Hematopoietic multipotent progenitor cell treated with erythropoietin and hydrocortisone succinate and interleukin-3 and kit ligand, for 15 days (in vitro differentiated cells): ENCODE data around the gene ABCC3.
A peak's percentile ranks its signal among the peaks of the same experiment; 100 is the strongest.

ENCODE experiments used
- DNase-seq: peaks from one replicate; pipeline ENCODE4 v3.0.0-alpha.2; 2015; ENCODE audit warnings: low spot score

The ABCC3 gene

DNA sequence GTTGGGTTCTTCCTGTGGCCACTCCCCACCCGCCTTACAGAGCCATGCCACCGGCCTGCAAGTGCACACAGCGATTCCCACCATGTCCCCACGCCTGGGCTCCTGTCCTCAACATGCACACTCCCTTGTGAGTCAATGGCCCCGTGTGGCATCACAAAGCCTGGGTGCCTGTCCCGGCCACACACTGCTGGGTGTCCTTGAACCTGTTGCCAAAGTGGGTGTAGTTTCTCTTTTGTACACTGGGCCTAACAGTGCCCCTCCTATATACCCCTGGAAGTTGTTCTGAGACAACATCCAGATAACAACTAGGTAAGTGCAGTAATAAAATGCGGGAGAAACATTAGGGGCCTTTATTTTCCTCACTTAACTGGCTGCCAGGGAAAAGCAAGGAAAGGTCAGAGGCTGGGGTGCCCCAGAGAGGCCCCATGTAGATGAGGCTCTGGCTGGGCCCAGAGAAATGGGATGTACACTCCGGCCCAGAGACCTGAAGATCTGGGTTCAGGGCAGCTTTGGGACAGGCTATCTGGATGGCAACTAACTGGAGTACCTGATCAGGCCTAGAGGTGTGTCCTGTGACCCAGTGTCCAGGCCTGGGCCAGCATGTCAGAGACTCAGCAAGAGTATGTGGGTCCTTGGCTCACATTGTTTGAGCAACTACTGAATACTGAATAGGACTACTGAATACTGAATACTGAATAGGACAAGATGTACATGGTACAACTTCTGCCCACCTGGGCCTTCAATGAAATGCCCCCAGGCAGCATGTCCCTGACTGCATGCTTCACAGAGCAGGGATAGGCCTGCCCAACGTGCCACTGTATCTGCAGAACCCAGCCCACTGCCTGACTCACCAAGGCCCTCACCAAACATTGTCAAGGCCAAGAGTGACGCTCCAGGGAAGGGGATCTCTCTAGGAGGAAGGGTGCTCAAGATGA is 8.3 kb downstream of the ABCC3 start:
- no peak for DNase-seq

DNA sequence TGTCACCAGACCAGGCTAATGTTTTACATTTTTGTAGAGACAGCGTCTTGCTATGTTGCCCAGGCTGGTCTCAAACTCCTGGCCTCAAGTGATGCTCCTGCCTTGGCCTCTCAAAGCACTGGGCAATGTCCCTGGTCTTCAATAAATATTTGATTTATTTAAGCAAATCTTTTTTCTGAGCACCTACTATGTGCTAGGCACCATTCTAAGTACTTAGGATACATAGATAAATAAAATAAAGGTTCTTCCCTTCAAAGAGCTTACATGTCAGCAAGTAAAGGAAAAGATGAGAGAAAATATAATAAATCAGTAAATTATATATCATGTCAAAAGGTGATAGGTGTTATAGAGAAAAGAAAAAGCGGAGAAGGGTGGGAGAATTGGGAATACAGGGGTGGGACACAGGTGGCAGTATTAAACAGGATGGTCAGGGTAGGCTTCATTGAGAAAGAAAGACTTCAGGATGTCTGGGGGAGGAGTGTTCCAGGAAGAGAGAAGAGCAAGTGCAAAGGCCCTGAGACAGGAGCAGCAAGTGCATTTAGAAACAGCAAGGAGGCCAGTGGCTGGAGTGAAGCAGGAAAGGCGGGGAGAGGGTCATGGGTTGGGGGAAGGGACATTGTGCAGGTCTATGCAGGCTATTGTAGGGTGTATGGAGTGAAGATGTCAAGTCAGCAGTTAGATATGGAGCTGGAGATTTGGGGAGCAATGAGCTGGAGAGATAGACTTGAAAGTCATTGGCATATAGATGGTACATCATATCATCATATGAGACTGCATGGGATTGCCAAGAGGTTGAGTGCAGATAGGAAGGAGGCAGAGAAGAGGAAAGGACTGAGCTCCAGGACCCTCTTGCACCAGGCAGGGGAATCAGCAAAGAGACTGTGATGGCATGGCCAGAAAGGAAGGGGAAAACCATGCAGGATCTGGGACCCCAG is 11.3 kb downstream of the ABCC3 start:
- DNase-seq, result no peak

DNA sequence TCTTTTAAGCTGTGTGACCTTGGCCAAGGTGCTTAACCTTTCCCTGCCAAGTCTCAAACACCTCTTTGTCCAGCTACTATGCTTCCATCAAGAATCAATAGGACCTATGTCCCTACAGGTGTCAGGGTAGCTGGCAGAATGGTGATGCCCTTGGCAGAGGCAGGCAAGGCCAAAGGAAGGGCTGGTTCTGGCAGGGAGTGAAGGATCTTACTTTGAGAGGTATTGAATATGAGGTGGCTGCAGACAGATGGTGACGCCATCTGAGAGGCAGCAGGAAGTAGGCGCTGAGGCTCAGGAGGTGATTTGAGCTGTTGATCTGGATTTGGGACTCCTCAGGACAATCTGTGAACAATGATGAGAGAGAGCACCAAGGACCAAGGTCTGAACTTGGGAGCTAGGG is 12.5 kb downstream of the ABCC3 start:
- DNase-seq, result no peak

- DNase-seq, result no peak
These were observed 14.6 kb downstream of the ABCC3 start for GRCh38 chr17:50649042-50649908.

DNA sequence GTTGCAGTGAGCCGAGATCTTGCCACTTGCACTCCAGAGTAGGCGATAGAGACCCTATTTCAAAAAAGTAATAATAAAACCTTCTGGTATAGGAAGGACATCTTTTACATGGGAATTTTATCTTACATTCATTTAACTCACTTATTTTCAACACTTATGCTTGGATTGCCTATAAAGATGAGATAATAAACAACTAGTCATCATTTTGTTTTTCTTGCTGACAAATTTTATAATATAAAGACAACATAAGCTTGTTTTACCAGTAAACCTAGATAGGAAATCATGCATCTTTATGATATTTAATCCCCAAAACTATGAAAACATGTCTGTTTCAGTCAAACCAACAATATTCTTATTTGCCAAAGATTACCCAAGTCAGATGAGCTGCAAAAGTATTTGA is 17.0 kb downstream of the ABCC3 start:
- no peak for DNase-seq

- no peak for DNase-seq
These were observed 19.1 kb downstream of the ABCC3 start for GRCh38 chr17:50653738-50654137.

DNA sequence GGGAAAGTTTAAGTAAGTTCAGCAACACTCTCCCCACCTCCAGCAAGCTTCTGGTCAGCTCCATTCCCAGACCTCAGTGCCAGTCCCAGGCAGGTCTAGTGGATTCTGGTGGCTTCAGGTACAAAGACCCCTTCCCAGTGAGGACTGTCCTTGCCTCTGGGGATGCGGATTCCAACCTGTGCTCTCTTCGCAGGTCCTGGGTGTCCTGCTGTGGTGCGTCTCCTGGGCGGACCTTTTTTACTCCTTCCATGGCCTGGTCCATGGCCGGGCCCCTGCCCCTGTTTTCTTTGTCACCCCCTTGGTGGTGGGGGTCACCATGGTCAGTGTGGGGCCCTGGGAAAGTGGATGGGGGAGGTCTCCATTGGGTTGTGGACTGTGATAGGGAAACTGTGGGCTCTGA is 21.8 kb downstream of the ABCC3 start:
- DNase-seq, result no peak

DNA sequence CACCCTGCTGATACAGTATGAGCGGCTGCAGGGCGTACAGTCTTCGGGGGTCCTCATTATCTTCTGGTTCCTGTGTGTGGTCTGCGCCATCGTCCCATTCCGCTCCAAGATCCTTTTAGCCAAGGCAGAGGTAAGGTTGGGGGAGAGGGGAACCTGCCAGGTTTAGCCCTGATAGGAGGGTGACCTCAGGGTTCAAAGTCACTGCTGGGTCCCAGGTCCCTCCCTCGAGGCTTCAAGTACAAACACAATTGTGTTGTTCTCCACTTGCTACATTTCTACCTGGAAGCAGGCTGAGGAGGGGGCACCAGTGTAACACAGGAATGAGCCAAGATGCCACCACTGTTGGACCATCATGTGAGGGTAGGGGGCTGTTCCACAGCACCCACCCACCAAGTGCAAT is 22.4 kb downstream of the ABCC3 start:
- DNase-seq, result no peak

- DNase-seq, result no peak
These were observed 22.9 kb downstream of the ABCC3 start for GRCh38 chr17:50657627-50658026.

GRCh38 chr17:50658616-50659015 is 23.9 kb downstream of the ABCC3 start:
- DNase-seq, result no peak

- DNase-seq, result no peak
These were observed 24.5 kb downstream of the ABCC3 start for GRCh38 chr17:50659179-50659578.

GRCh38 chr17:50660042-50660886 is 25.6 kb downstream of the ABCC3 start:
- DNase-seq, result no peak

DNA sequence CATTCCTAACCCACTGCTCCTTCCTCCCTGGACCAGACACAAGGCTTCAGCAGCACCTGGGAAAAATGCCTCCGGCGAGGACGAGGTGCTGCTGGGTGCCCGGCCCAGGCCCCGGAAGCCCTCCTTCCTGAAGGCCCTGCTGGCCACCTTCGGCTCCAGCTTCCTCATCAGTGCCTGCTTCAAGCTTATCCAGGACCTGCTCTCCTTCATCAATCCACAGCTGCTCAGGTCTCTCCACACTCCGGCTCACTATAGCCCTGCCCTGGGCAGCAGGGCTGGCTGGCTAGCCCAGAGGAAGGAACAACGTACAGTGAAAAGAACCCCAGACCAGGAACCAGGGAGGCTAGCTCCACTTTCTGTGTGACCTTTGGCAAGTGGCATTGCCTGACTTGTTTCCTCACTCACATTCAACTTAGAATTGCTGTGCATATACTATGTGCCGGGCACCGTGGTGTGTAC is 26.2 kb downstream of the ABCC3 start:
- DNase-seq, result no peak

- DNase-seq, result no peak
These were observed 26.7 kb downstream of the ABCC3 start for GRCh38 chr17:50661348-50661747.

DNA sequence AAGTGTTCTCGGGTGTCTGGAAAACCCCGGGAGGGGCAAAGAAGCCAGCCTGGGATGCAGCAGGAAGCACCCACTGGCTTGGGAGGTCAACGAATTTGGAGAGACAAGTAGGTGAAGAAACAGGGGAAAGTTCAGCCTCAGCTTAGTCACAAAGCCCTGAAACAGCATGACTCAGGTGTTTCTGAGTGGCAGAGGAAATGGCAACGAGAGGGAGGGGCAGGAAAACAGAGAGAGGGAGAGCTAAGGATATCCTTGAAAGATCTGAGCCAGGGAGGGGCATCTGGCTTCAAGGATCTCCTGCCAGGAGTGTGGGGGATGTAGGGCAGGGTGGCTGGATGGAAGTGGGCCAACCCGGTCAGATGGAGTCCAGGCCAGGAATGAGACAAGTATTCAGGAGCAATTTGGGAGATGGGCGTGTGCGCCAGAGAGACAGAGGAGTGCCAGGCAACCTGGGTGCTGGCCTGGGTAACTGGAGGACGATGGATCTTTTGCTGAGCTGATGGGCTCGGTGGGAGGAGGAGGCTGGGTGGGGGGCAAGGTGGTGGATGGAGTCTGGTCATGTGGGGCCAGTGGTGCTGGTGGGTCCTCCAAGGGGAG is 27.2 kb downstream of the ABCC3 start:
- DNase-seq, result peak; percentile 78

DNA sequence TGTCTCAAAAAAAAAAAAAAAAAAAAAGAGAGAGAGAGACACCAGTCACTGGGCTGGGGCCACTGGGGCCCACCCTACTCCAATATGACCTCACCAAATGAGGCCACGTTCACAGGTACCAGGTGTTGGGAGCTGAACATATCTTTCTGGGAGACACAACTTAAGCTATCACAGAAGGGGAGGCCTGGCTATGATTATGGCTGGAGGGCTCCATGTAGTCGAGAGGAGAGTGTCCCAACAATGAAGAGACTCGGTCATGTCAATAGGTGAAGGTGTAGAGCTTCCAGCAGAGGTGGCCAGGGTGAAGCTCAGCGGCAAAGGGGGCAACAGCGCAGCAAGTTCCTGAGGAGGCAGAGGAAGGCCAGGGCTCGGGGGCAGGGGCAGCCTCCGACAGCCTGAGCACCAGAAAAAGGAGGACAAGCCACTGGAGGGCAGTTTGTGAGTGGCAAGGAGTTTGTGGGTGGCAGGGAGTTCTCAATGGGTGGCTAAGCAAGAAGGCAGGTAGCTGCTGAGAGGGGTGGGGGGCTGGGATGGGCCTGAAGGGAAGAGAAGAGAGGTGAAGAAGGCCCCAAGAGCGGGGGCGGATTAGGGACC is 28.0 kb downstream of the ABCC3 start:
- DNase-seq, result no peak

- DNase-seq, result no peak
These were observed 29.2 kb downstream of the ABCC3 start for GRCh38 chr17:50663812-50664374.

DNA sequence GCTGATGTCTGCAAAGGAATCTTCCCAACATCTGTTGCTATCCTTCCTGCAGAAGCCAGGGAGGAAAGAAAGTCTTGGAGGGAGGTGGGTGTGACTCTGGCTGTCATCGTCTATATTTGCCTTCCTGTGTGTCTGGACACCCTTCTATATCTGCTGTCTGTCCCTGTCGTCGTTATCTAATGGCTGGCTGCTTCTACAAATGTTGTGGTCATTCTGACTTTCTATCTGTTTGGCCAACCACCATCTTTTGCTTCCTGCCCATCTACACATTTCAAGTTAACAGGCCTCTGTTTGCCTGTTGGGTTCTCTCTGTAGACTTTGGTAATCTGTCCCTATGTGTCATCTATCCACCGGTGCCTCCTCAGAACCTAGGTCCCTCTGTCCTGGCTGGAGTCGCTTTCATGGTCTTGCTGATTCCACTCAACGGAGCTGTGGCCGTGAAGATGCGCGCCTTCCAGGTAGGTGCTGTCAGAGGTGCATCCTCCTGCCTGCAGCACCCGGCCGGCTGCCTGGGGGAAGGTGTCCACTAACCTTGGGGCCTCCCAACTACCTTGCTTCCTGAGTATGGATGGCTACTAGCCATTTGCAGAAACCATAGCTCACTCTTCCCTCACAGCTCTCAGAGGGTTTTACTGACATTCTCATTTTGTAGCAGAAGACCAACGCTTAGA is 30.2 kb downstream of the ABCC3 start:
- DNase-seq, result no peak

DNA sequence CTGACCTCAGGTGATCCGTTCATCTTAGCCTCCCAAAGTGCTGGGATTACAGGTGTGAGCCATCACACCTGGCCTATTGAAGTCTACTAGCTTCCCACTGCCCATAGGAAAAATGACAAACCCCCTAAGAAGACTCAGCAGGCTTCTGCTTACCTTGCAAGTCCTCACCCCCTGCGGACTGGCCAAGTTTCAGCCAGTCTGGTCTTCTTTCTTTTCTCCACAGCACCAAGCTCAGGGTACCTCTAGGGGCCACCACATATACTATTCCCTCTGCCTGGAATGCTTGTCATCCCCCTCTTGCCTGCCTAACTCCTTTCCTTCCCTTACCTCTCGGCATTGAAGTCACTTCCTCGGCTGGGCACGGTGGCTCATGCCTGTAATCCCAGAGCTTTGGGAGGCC is 31.2 kb downstream of the ABCC3 start:
- DNase-seq, result no peak
